ENCODE measurements around the gene SLC23A2.
A peak's percentile ranks its signal among the peaks of the same experiment; 100 is the strongest.
"Not testable (repeated sequence)": the region's sequence is repeated elsewhere in the genome, so short reads cannot be mapped to it uniquely, and the experiment has no call there.

The SLC23A2 gene

GRCh38 chr20:5004825-5005224 lies 3.5 kb upstream of the SLC23A2 start:
- DNase-seq = not testable (repeated sequence)

GRCh38 chr20:5003626-5004025 lies 2.3 kb upstream of the SLC23A2 start:
- no peak for DNase-seq

GRCh38 chr20:5002077-5002413 lies 735 bp upstream of the SLC23A2 start:
- DNase-seq = no peak

- peak; percentile 44 for DNase-seq
These were observed 792 bp downstream of the SLC23A2 start for GRCh38 chr20:5000263-5001173.

GRCh38 chr20:4999788-5000187 lies 1.5 kb downstream of the SLC23A2 start:
- DNase-seq = peak; percentile 75

- no peak for DNase-seq
These were observed 3.1 kb downstream of the SLC23A2 start for GRCh38 chr20:4998160-4998651.

GRCh38 chr20:4997222-4997621 lies 4.1 kb downstream of the SLC23A2 start:
- DNase-seq = no peak

GRCh38 chr20:4989570-4989969 lies 11.7 kb downstream of the SLC23A2 start:
- DNase-seq = no peak

GRCh38 chr20:4987130-4987529 lies 14.2 kb downstream of the SLC23A2 start:
- no peak for DNase-seq

- peak; percentile 35 for DNase-seq
These were observed 15.7 kb downstream of the SLC23A2 start for GRCh38 chr20:4985658-4986057.

GRCh38 chr20:4982281-4982680 lies 19.0 kb downstream of the SLC23A2 start:
- no peak for DNase-seq

- DNase-seq = no peak
These were observed 21.4 kb downstream of the SLC23A2 start for GRCh38 chr20:4979841-4980410.

GRCh38 chr20:4978050-4978918 lies 23.0 kb downstream of the SLC23A2 start:
- DNase-seq = no peak

GRCh38 chr20:4976014-4976413 lies 25.3 kb downstream of the SLC23A2 start:
- not testable (repeated sequence) for DNase-seq

- DNase-seq = no peak
These were observed 27.8 kb downstream of the SLC23A2 start for GRCh38 chr20:4973330-4974097.

GRCh38 chr20:4972506-4973251 lies 28.6 kb downstream of the SLC23A2 start:
- no peak for DNase-seq

GRCh38 chr20:4971064-4971463 lies 30.2 kb downstream of the SLC23A2 start:
- DNase-seq = no peak

GRCh38 chr20:4967752-4968477 lies 33.4 kb downstream of the SLC23A2 start:
- DNase-seq = no peak

- no peak for DNase-seq
These were observed 34.2 kb downstream of the SLC23A2 start for GRCh38 chr20:4966826-4967751.

Data from NCI-H2171 treated with DMSO at 0.1 percent for 48 hours (cell line).